OCI-LY1 (cell line): ENCODE measurements around the gene CCDC190.

Source experiments
- H2AFZ ChIP-seq: fragments of 200-600 bp; sonication (generic), shearing (Covaris generic); 2 replicates; pipeline ENCODE4 v1.6.0; 2014; ENCODE audit warnings: antibody characterized with exemption, mild to moderate bottlenecking, low read length
- H3F3A ChIP-seq: fragments of 200-600 bp; sonication (generic), shearing (Covaris generic); 2 replicates; pipeline ENCODE4 v1.6.0; 2014; ENCODE audit warnings: mild to moderate bottlenecking, antibody characterized with exemption, low read length, moderate library complexity; ENCODE audit not compliant: insufficient read depth
- H3K27ac ChIP-seq: fragments of 200-600 bp; sonication (generic); 2 replicates; pipeline ENCODE4 v1.5.1; 2014; ENCODE audit warnings: low read length, mixed run types, mild to moderate bottlenecking, low read depth; ENCODE audit not compliant: poor library complexity, severe bottlenecking
- H3K27me3 ChIP-seq: fragments of 200-600 bp; sonication (generic); 2 replicates; pipeline ENCODE4 v1.6.0; 2014; ENCODE audit warnings: antibody characterized with exemption, mild to moderate bottlenecking, low read length, moderate library complexity; ENCODE audit not compliant: insufficient read depth
- H3K36me3 ChIP-seq: fragments of 200-600 bp; sonication (generic); 2 replicates; pipeline ENCODE4 v1.6.1; 2014; ENCODE audit warnings: mild to moderate bottlenecking, antibody characterized with exemption, low read length, moderate library complexity, mixed read lengths; ENCODE audit not compliant: insufficient read depth
- H3K4me1 ChIP-seq: fragments of 200-600 bp; sonication (generic); 2 replicates; pipeline ENCODE4 v1.5.1; 2014; ENCODE audit warnings: mild to moderate bottlenecking, low read length, moderate library complexity; ENCODE audit not compliant: insufficient read depth, severe bottlenecking
- H3K4me2 ChIP-seq: fragments of 200-600 bp; sonication (generic), shearing (Covaris generic); 2 replicates; pipeline ENCODE4 v1.6.1; 2014; ENCODE audit warnings: low read length
- H3K4me3 ChIP-seq: fragments of 200-600 bp; sonication (generic); 2 replicates; pipeline ENCODE4 v1.5.1; 2014; ENCODE audit warnings: low read length, low read depth, mild to moderate bottlenecking, mixed read lengths; ENCODE audit not compliant: poor library complexity, severe bottlenecking
- H3K79me2 ChIP-seq: fragments of 200-600 bp; shearing (Covaris generic); 2 replicates; pipeline ENCODE4 v1.6.1; 2016; ENCODE audit warnings: mixed run types, low read length, mixed read lengths; ENCODE audit not compliant: insufficient read depth
- H3K9ac ChIP-seq: fragments of 200-600 bp; sonication (generic), shearing (Covaris generic); 2 replicates; pipeline ENCODE4 v1.6.1; 2014; ENCODE audit warnings: mild to moderate bottlenecking, low read length, mixed read lengths
- H3K9me2 ChIP-seq: fragments of 200-600 bp; sonication (generic), shearing (Covaris generic); 2 replicates; pipeline ENCODE4 v1.6.1; 2014; ENCODE audit warnings: low read depth, mild to moderate bottlenecking, low read length, mixed read lengths
- H3K9me3 ChIP-seq: fragments of 200-600 bp; shearing (Covaris generic); 2 replicates; pipeline ENCODE4 v1.6.1; 2014; ENCODE audit warnings: low read length, mixed read lengths
- H4K20me1 ChIP-seq: fragments of 200-600 bp; sonication (generic), shearing (Covaris generic); 2 replicates; pipeline ENCODE4 v1.6.0; 2016; ENCODE audit warnings: mild to moderate bottlenecking, low read length; ENCODE audit not compliant: insufficient read depth
- CTCF ChIP-seq: fragments of 200-600 bp; sonication (generic), shearing (Covaris generic); IDR thresholded peaks from 2 replicates; pipeline ENCODE4 v1.5.1; 2017; ENCODE audit warnings: mild to moderate bottlenecking, antibody characterized with exemption, low read length, moderate library complexity, mixed read lengths
- EZH2 ChIP-seq: fragments of 200-600 bp; sonication (generic), shearing (Covaris generic); IDR thresholded peaks from 2 replicates; pipeline ENCODE4 v1.8.0; 2017; ENCODE audit warnings: borderline replicate concordance, mixed run types, mild to moderate bottlenecking, antibody characterized with exemption, low read length, moderate library complexity, mixed read lengths

CCDC190 gene

GRCh38 chr1:162844153-162844552, 16.8 kb downstream of the CCDC190 start:
- TF ChIP-seq EZH2 (no peak), CTCF (no peak)
- H3F3A ChIP-seq, result no peaks in the 10 kb centered on the region
- H3K27ac ChIP-seq, result no peak overlapping the region
- H3K4me2 ChIP-seq, result no peak overlapping the region
- no peaks in the 10 kb centered on the region for H3K79me2 ChIP-seq
- H3K9me2 ChIP-seq, result no peaks in the 10 kb centered on the region
- no peaks in the 10 kb centered on the region for H3K27me3 ChIP-seq
- no peaks in the 10 kb centered on the region for H3K36me3 ChIP-seq
- H4K20me1 ChIP-seq, result no peaks in the 10 kb centered on the region
- no peaks in the 10 kb centered on the region for H3K9me3 ChIP-seq
- H3K9ac ChIP-seq, result no peak overlapping the region
- H3K4me3 ChIP-seq, result no peak overlapping the region
- H2AFZ ChIP-seq, result no peak overlapping the region
- H3K4me1 ChIP-seq, result no peaks in the 10 kb centered on the region

GRCh38 chr1:162840250-162840839, 20.6 kb downstream of the CCDC190 start:
- H3K4me1 ChIP-seq, result no peaks in the 10 kb centered on the region
- H2AFZ ChIP-seq, result no peak overlapping the region
- no peak overlapping the region for H3K4me3 ChIP-seq
- peaks cover 3% of the 10 kb centered on the region; the same call in 1 of the 2 replicates for H3K9me3 ChIP-seq
- H3K79me2 ChIP-seq, result no peaks in the 10 kb centered on the region
- no peaks in the 10 kb centered on the region for H3K36me3 ChIP-seq
- H3F3A ChIP-seq, result no peaks in the 10 kb centered on the region
- H3K27me3 ChIP-seq, result no peaks in the 10 kb centered on the region
- no peaks in the 10 kb centered on the region for H4K20me1 ChIP-seq
- no peaks in the 10 kb centered on the region for H3K9me2 ChIP-seq
- H3K9ac ChIP-seq, result no peak overlapping the region
- no peak for TF ChIP-seq CTCF
- TF ChIP-seq EZH2, result no peak
- H3K27ac ChIP-seq, result no peak overlapping the region
- H3K4me2 ChIP-seq, result no peak overlapping the region

- Histone ChIP-seq H3K27me3 (no peaks in the 10 kb centered on the region), H3K4me2 (no peak overlapping the region), H3K79me2 (no peaks in the 10 kb centered on the region), H3K36me3 (no peaks in the 10 kb centered on the region), H3K9ac (no peak overlapping the region), H3F3A (no peaks in the 10 kb centered on the region), H3K4me3 (no peak overlapping the region), H3K9me3 (peaks cover 3% of the 10 kb centered on the region; the same call in 1 of the 2 replicates), H4K20me1 (no peaks in the 10 kb centered on the region), H3K4me1 (no peaks in the 10 kb centered on the region), H3K9me2 (no peaks in the 10 kb centered on the region), H3K27ac (no peak overlapping the region), H2AFZ (no peak overlapping the region)
- TF ChIP-seq CTCF (no peak), EZH2 (no peak)
Measured at GRCh38 chr1:162838863-162839262, 22.1 kb downstream of the CCDC190 start.
